HG03280 (cell line): Measurements from ENCODE around the gene ORMDL3.
"Not testable (repeated sequence)": the region's sequence is repeated elsewhere in the genome, so short reads cannot be mapped to it uniquely, and the experiment has no call there.

Experiments used
- ATAC-seq: cut with Tn5 transposase; IDR thresholded peaks from one replicate; pipeline ENCODE4 v1.9.1; 2021; ENCODE audit warnings: mild to moderate bottlenecking, moderate library complexity; ENCODE audit not compliant: unreplicated experiment

The ORMDL3 gene

GRCh38 chr17:39950871-39951348 lies 23.5 kb upstream of the ORMDL3 start:
- ATAC-seq: no peak

DNA sequence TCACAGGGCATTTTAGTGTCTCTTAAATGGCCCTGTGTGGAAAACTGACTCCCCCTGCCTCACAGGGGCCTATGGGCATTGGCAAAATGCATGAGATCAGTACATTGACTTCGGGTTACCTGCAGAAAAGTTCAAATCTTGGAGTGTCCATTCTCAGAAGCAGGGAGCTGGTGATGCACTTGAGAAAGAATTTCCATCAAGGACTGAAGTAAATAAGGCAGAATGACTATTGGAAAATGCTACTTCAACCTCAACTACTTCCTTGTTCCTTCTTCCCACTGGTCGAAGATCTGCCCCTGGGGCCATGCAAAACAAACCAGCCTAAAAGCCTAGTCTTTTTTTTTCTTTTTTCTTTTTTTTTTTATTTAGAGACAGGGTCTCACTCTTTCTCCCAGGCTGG lies 21.6 kb upstream of the ORMDL3 start:
- no peak for ATAC-seq

- not testable (repeated sequence) for ATAC-seq
Observed at GRCh38 chr17:39948489-39948828, 21.1 kb upstream of the ORMDL3 start.

DNA sequence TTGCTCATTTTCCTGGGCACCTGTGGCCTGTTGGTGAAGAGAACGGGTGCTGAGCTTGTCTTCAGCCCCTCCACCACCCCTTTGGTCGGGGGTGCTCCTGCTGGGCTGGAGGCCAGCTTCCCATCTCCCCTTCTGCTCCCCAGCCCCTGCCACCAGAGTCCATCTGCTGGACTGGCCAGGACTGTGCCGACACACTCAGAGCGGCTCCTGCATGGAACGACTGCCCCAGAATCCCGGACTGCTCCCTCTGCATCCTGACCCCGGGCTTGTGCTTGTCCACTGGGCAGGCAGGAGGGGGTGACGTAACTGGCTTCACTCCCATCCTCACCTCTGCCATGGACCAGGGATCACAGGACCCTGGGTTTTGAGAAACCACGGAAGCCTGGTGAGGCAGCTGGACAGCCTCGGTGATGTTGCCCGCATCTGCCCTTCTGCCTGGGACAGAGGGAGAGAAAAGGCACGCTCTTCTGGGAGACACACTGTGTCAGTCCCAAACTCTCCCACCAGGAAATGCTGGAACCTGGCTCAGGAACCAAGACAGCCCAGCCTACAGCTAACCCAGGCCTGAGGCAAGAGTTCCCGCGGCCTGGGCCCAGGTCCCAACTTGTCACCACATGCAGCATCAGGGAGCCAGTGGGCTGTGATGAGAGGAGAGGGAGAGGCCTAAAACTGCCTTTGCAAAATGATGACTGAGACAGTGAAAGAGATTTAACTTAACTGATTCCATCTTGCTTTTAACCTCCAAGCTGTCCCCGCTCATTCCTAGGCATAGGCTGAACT lies 19.3 kb upstream of the ORMDL3 start:
- no peak for ATAC-seq

GRCh38 chr17:39944393-39944711 lies 17.0 kb upstream of the ORMDL3 start:
- ATAC-seq: no peak

DNA sequence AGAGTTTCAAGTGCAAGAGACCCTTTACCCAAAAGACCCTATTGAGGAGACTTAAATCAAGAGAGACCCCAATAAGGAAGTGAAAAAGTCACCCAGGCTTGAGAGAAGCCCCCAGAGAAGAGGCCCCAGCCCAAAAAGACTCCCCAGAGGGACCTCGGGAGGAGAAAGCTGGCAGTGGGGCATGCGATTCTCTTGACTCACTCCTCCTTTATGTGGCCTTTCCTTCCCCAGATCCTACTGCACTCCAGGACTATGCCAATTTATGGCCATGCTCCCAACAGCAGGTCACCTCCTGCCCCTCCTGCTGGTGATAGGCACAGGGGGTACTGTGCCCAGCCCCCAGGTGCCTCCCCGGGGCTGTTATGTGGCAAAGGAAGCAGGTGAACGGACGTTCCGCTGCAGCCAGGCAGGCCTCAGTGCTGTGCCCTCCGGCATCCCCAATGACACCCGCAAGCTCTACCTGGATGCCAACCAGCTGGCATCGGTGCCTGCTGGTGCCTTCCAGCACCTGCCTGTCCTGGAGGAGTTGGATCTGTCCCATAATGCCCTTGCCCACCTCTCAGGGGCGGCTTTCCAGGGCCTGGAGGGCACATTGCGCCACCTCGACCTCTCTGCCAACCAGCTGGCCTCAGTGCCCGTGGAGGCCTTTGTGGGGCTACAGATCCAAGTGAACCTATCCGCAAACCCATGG lies 16.4 kb upstream of the ORMDL3 start:
- no peak for ATAC-seq

- ATAC-seq: peak; percentile 43
Observed at GRCh38 chr17:39939588-39940419, 12.4 kb upstream of the ORMDL3 start.

- no peak for ATAC-seq
Observed at GRCh38 chr17:39939106-39939505, 11.7 kb upstream of the ORMDL3 start.

GRCh38 chr17:39938140-39938869 lies 10.9 kb upstream of the ORMDL3 start:
- no peak for ATAC-seq

DNA sequence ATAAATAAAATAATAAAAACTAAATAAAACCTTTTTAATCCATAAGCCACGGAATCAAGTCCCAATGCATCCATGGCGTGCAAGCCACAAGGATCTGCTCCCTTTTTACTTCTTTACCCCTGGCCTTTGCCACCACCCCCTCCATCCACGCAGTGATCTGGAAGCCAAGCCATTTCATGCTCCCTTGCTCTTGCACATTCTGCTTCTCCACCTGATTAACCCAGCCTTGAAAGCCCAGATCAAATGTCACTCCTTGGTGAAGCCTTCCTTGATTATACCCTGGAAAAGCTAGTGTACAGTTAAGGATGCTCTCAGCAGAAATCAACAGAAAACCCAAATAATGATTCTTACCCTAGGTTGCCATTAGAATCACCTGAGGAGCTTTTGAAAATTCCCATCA lies 10.0 kb upstream of the ORMDL3 start:
- no peak for ATAC-seq

DNA sequence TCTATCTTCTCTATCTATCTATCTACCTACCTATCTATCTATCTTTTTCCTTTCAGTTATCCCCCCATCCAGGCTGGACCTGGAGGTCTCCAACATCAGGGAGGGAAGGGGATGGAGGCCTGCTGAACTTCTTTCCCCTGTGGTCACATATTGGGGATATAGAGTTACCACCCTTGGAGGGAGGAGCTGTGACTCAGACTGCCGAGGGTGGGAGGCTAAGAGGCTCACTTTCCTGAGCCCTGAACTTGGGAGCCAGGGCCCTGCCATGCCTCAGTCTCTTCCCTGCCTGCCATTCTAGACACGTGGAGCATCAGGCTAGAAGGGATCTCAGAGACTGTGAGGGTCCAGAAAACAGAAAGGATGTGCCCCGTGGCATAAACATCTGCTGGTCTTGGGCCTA lies 8.5 kb upstream of the ORMDL3 start:
- no peak for ATAC-seq

- no peak for ATAC-seq
Observed at GRCh38 chr17:39934324-39934723, 6.9 kb upstream of the ORMDL3 start.

DNA sequence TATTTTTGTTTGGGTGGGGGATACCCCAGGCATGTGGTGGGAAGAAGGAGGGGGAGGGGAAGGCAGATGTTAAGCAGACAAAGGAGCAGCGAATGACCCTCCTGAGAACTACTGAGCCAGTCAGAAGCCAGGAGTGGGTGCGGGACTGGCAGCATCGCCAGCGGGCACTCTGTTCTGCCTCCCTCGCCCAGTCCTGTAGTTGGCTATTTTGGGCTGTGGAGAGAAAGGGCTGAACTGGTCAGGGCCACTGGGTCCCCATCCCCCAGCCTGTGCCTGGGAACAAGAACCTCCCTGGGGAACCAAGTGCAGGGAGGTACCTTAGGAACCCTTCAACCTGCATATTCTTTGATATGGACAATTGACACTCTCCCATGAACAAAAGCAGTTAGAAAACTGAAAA lies 6.5 kb upstream of the ORMDL3 start:
- ATAC-seq: no peak

DNA sequence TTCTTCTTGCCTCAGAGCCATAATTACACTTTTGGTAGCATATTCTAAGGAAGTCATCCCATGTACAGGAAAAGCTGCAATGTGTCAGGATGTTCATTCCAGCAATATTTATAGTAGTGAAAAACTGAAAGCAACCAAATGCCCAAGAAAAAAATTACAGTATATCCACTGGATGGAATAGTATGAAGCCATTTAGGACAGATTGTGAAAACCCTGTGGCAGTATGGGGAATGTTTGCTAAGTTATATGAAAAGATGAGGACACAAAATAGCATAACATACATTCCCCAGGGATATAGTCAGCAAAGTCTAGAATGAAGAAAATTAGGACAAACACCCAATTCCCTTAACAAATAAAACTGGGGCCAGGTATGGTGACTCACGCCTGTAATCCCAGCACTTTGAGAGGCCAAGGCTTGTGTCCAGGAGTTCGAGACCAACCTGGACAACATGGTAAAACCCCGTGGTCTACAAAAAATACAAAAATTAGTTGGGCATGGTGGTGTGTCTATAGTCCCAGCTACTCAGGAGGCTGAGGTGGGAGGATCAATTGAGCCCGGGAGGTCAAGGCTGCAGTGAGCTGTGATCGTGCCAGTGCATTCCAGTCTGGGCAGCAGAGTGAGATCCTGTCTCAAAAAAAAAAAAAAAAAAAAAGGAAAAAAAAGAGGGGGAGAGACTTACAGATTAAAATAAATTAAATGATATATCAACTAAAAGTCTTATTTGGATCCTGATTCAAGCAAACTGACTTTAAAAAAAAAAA lies 2.4 kb upstream of the ORMDL3 start:
- no peak for ATAC-seq

GRCh38 chr17:39928858-39929645 lies 1.7 kb upstream of the ORMDL3 start:
- ATAC-seq: no peak

DNA sequence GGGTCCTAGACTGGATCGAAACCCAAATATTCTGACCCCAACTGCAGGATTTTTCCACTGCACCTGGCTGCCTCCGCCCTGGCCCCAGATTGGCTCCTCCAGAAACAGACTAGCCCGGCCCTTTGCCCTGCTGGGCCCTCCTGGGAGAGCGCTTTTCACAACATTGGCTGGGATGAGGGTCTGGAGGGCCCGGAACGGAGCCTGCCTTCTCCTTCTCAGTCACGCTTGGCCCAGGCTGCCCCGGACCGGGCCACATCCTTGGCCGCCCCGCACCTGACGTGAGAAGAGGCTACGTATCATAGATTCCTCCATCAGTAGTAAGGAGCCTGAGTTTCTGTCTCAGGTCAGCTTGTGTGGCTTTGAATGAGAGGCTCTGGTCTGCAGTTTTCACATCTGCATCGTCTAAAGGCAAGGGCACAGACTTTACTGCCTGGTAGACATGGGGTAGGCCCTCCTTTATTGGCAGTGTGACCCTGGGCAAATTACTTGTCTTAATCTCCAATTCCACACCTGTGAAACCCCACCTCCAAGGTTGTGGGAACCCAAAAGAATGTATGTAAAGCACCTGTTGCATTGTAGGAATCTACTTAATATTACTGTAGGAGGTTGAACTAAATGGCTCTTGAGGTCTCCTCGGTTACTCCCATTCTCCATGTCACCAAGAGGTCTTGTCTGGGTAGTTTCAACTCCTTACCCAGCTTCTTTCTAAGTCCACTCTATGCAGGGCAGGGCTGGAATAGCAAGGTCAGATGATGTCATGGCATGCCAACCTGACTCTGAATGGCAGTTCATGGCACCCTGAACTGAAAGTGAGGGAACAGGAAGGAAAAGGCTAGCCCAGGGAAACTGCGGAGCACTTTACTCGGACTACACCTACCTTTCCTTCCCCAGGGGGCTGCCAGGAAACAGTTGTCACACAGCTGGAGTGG lies 792 bp upstream of the ORMDL3 start:
- ATAC-seq: peak; percentile 13

GRCh38 chr17:39926588-39927100 lies 757 bp downstream of the ORMDL3 start:
- ATAC-seq: no peak

GRCh38 chr17:39926135-39926587 lies 1.2 kb downstream of the ORMDL3 start:
- no peak for ATAC-seq
